OCI-LY1 (cell line): Measurements from ENCODE around the gene TAMALIN.

ENCODE experiments used
- CTCF ChIP-seq: fragments of 200-600 bp; sonication (generic), shearing (Covaris generic); IDR thresholded peaks from 2 replicates; pipeline ENCODE4 v1.5.1; 2017; ENCODE audit warnings: mild to moderate bottlenecking, antibody characterized with exemption, low read length, moderate library complexity, mixed read lengths
- EZH2 ChIP-seq: fragments of 200-600 bp; sonication (generic), shearing (Covaris generic); IDR thresholded peaks from 2 replicates; pipeline ENCODE4 v1.8.0; 2017; ENCODE audit warnings: borderline replicate concordance, mixed run types, mild to moderate bottlenecking, antibody characterized with exemption, low read length, moderate library complexity, mixed read lengths

GRCh38 chr12:52011602-52012214 lies 5.0 kb downstream of the TAMALIN start:
- TF ChIP-seq CTCF (no peak), EZH2 (no peak)
